Uterus (tissue), 2 donors: Measurements from ENCODE around the gene OR4C3.

ENCODE experiments used
- CTCF ChIP-seq, 4 experiments: fragments of 200-600 bp in 2 of 4; fragments of 450-650 bp in 2 of 4; sonication (generic) in 2 of 4; IDR thresholded peaks; one replicate each; pipeline ENCODE4 v1.5.1; 2016 to 2019; ENCODE audit warnings: antibody characterized with exemption in 4 of 4, mild to moderate bottlenecking in 2 of 4, moderate library complexity in 1 of 4
- POLR2A ChIP-seq, 2 donors: fragments of 450-650 bp; IDR thresholded peaks; one replicate each; pipeline ENCODE4 v1.6.1; 2016; ENCODE audit warnings: antibody characterized with exemption in 2 of 2, mild to moderate bottlenecking in 1 of 2, moderate library complexity in 1 of 2

- TF ChIP-seq CTCF (IDR thresholded peaks at IDR 0.05) (no peak), POLR2A (IDR thresholded peaks at IDR 0.05) (no peak)
These were observed 16.7 kb downstream of the OR4C3 start for GRCh38 chr11:48341466-48341865.
